Middle frontal gyrus (tissue), 1 donor: ENCODE measurements around the gene FOXQ1.

Experiments used
- DNase-seq: peaks from one replicate; pipeline ENCODE4 v3.0.0-alpha.2; 2015; ENCODE audit warnings: low spot score; ENCODE audit errors: extremely low spot score

FOXQ1 gene

DNA sequence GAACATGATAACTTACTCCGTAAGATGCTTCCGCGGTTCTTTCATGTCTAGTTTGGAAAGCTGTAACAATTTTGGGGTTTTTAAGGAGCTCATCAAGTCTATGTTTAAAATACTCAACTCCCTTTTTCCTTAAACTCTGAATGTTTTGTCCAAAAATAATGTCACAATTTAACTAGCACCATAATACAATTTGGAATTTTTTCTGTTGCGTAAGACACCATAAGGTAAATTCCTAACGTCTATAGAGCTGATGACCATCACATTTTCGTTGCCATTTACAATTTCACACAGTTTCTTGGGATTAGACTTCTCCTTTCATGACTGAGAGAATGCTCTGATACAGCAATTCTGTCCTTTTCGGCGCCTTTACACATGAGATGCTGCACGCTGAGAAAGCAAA is 50.7 kb downstream of the FOXQ1 start:
- DNase-seq, result no peak

DNA sequence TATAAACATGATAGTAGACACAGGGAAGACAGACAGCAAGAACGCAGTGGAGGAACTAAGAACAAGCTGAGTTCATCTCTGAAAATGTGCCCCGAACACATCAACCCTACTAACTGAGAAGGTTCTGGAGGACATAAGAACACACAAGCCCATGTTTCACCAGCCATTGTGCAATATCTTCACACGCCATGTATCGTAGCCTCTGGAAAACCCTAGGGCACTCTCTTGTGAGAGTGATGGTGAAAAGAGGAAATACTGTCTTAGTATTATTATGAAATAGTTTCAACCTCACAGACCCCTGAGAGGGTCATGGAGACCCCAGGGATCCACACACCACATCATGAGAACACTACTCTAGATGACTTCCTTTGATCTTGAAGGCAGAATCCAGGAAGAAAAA is 51.4 kb downstream of the FOXQ1 start:
- no peak for DNase-seq

DNA sequence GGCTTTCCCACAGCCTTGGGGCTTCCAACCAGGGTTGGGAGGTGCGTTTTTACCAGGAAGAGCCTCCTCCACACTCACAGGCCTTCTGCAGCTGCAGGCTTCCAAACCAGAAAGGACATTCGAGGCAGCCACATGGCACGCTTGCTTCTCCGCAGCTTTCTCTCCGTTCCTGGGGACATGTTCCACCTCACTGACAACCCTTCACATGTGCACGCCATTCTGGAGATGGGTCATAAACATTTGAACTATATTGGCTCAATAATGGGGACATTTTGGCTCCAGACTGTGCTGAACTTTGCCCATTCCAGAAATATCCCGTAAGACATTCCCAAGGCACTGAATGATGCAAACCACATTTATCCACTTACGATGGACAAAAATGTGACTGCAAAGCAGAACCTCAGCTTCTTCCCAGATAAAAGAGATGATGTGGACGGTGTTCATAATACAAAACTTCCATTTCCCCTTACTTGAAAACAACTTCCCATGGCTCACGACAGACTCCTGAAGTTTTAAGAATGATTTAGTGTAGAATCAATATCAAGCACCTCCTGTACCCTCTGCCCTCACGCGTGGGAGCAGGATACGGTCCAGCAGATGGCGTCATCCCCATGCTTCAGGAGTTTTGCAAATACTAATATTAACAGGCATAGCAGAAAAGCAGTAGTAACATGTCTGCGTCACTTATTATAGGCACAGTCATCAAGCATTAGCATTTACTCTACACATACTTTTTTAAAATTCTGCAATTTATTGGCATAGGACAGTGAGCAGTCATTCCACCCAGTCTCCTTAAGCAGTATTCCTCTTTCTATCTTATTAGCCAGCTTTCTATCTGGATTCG is 52.1 kb downstream of the FOXQ1 start:
- no peak for DNase-seq
